Caco-2 (cell line): ENCODE measurements around the gene SMCO4. TPM values are rescaled to one million over a fixed set of nuclear protein-coding genes. Genes with fewer than 3 reads are reported as not detected.

ENCODE experiments used
- BruUV-seq: library from RNA; stranded (reverse); fragments of 400-500 nt; replicated peaks from 2 replicates; lab custom pipeline; 2021; lab: Mats Ljungman, UMichigan
- CTCF ChIA-PET: fragments of 300-600 bp; sonication (Branson Sonifier 250); formaldehyde crosslinking; loops from one replicate; lab custom pipeline; 2022; ENCODE audit warnings: antibody characterized with exemption; lab: Charles Lee
- POLR2A ChIA-PET: fragments of 300-600 bp; sonication (Branson Sonifier 250); formaldehyde crosslinking; loops from one replicate; lab custom pipeline; 2022; ENCODE audit warnings: antibody characterized with exemption; lab: Charles Lee
- DNase-seq, 2 experiments: peaks; one replicate each; pipeline versions ENCODE4 v3.0.0 to v3.0.0-alpha.2; 2020 to 2022
- H3K27me3 ChIP-seq: replicated peaks from 2 replicates; pipeline ENCODE4 v1.6.0; 2011; ENCODE audit warnings: low read length; ENCODE audit not compliant: control insufficient read depth, insufficient read depth
- H3K36me3 ChIP-seq: 2 replicates; pipeline ENCODE4 v1.5.1; 2011; ENCODE audit warnings: low read length; ENCODE audit not compliant: control insufficient read depth, insufficient read depth
- H3K4me1 ChIP-seq: fragments of 250-450 bp; sonication (Bioruptor Pico); 2 replicates; pipeline ENCODE4 v1.5.1; 2020; ENCODE audit warnings: mild to moderate bottlenecking
- H3K4me3 ChIP-seq: 2 replicates; pipeline ENCODE4 v1.5.1; 2011; ENCODE audit warnings: low read depth, mild to moderate bottlenecking, control low read depth, low read length
- H3K9me3 ChIP-seq: fragments of 250-450 bp; sonication (Bioruptor Pico); 2 replicates; pipeline ENCODE4 v1.5.1; 2020; ENCODE audit warnings: mild to moderate bottlenecking, moderate library complexity
- H3K27ac Mint-ChIP-seq: one replicate; pipeline ENCODE4 v1.8.0; 2022; ENCODE audit warnings: mixed read lengths; ENCODE audit not compliant: unreplicated experiment
- H3K27me3 Mint-ChIP-seq: one replicate; pipeline ENCODE4 v1.8.0; 2022; ENCODE audit warnings: mixed read lengths; ENCODE audit not compliant: insufficient read depth, unreplicated experiment
- H3K36me3 Mint-ChIP-seq: one replicate; pipeline ENCODE4 v1.8.0; 2022; ENCODE audit warnings: mild to moderate bottlenecking, mixed read lengths; ENCODE audit not compliant: insufficient read depth, unreplicated experiment
- H3K4me1 Mint-ChIP-seq: one replicate; pipeline ENCODE4 v1.8.0; 2022; ENCODE audit warnings: low read depth, mixed read lengths; ENCODE audit not compliant: unreplicated experiment
- H3K4me3 Mint-ChIP-seq: one replicate; pipeline ENCODE4 v1.8.0; 2022; ENCODE audit warnings: mild to moderate bottlenecking, moderate library complexity, mixed read lengths; ENCODE audit not compliant: unreplicated experiment
- H3K9me3 Mint-ChIP-seq: one replicate; pipeline ENCODE4 v1.8.0; 2022; ENCODE audit warnings: mixed read lengths; ENCODE audit not compliant: unreplicated experiment
- CTCF ChIP-seq, 2 experiments: fragments of 200-600 bp in 1 of 2; IDR thresholded peaks; 1 replicate in 1 of 2; 2 replicates in 1 of 2; pipeline versions ENCODE4 v1.5.1 to v1.8.0; 2011 to 2022; ENCODE audit warnings: antibody characterized with exemption in 1 of 2, control low read depth in 1 of 2, inconsistent platforms in 1 of 2, low read depth in 1 of 2, low read length in 1 of 2, mild to moderate bottlenecking in 1 of 2, moderate library complexity in 1 of 2; ENCODE audit not compliant: insufficient read depth in 1 of 2, severe bottlenecking in 1 of 2, unreplicated experiment in 1 of 2
- intact Hi-C: fragments of 100-400 bp; cut with micrococcal nuclease; formaldehyde crosslinking; loops from one replicate; pipeline ENCODE4 v1.10.0; 2022; ENCODE audit not compliant: unreplicated experiment
- total RNA-seq: library from RNA; stranded (reverse); gene quantifications from 2 replicates; pipeline ENCODE4 v1.2.3, GENCODE V29; 2022

Gene SMCO4
- total RNA-seq, 1 experiment from 2014 or later = 46.3 TPM

- H3K27ac Mint-ChIP-seq = no peak overlapping the region
- no peaks in the 10 kb centered on the region for H3K9me3 Mint-ChIP-seq
- no peaks in the 10 kb centered on the region for H3K27me3 Mint-ChIP-seq
- no peaks in the 10 kb centered on the region for H3K36me3 Mint-ChIP-seq
- Histone ChIP-seq H3K36me3 (no peaks in the 10 kb centered on the region), H3K9me3 (no peaks in the 10 kb centered on the region), H3K4me3 (no peak overlapping the region), H3K4me1 (peaks cover 14% of the 10 kb centered on the region; the same call in 1 of the 2 replicates), H3K27me3 (no peaks in the 10 kb centered on the region)
- peaks cover 32% of the 10 kb centered on the region for H3K4me1 Mint-ChIP-seq
- ChIA-PET CTCF (interaction anchor here (1.5 kb wide), 1 partner anchor 16 kb away, joined by 3 read pairs; no protein-coding TSS in a partner anchor), POLR2A (no interaction called here)
- no peak for DNase-seq
- H3K4me3 Mint-ChIP-seq = no peak overlapping the region
- no peak for TF ChIP-seq CTCF (IDR thresholded peaks at IDR 0.05; ENCODE audit: insufficient read depth in 1 of 2, low read depth in 1 of 2, low read length in 1 of 2, severe bottlenecking in 1 of 2, unreplicated experiment in 1 of 2)
- intact Hi-C loops = loop anchor here (2.0 kb wide), 1 partner anchor 39 kb away; no protein-coding TSS in a partner anchor
- no TSS peak for BruUV-seq
Observed at GRCh38 chr11:93525601-93526345, 17.4 kb downstream of the SMCO4 start.

GRCh38 chr11:93524858-93525257, 18.3 kb downstream of the SMCO4 start:
- Histone ChIP-seq H3K4me3 (no peak overlapping the region), H3K27me3 (no peaks in the 10 kb centered on the region), H3K4me1 (peaks cover 10% of the 10 kb centered on the region; the same call in 1 of the 2 replicates), H3K36me3 (no peaks in the 10 kb centered on the region), H3K9me3 (no peaks in the 10 kb centered on the region)
- peaks cover 23% of the 10 kb centered on the region for H3K4me1 Mint-ChIP-seq
- peak overlapping the region; percentile 29 for H3K27ac Mint-ChIP-seq
- no peaks in the 10 kb centered on the region for H3K36me3 Mint-ChIP-seq
- TF ChIP-seq CTCF (IDR thresholded peaks at IDR 0.05; ENCODE audit: insufficient read depth in 1 of 2, low read depth in 1 of 2, low read length in 1 of 2, severe bottlenecking in 1 of 2, unreplicated experiment in 1 of 2) = no peak
- intact Hi-C loops = no loop called here
- POLR2A ChIA-PET = no interaction called here
- H3K27me3 Mint-ChIP-seq = no peaks in the 10 kb centered on the region
- H3K9me3 Mint-ChIP-seq = no peaks in the 10 kb centered on the region
- CTCF ChIA-PET = interaction anchor here (0.8 kb wide), 1 partner anchor 19 kb away, joined by 3 read pairs; no protein-coding TSS in a partner anchor
- no TSS peak for BruUV-seq
- no peak overlapping the region for H3K4me3 Mint-ChIP-seq
- no peak for DNase-seq

GRCh38 chr11:93524173-93524536, 19.0 kb downstream of the SMCO4 start:
- H3K36me3 ChIP-seq = no peaks in the 10 kb centered on the region
- peaks cover 20% of the 10 kb centered on the region for H3K4me1 Mint-ChIP-seq
- no peaks in the 10 kb centered on the region for H3K36me3 Mint-ChIP-seq
- intact Hi-C loops = no loop called here
- H3K9me3 Mint-ChIP-seq = no peaks in the 10 kb centered on the region
- TF ChIP-seq CTCF (IDR thresholded peaks at IDR 0.05; ENCODE audit: insufficient read depth in 1 of 2, low read depth in 1 of 2, low read length in 1 of 2, severe bottlenecking in 1 of 2, unreplicated experiment in 1 of 2) = no peak
- H3K27me3 ChIP-seq = no peaks in the 10 kb centered on the region
- H3K4me1 ChIP-seq = peaks cover 10% of the 10 kb centered on the region; the same call in 1 of the 2 replicates
- H3K27ac Mint-ChIP-seq = peak overlapping the region; percentile 29
- ChIA-PET CTCF (interaction anchor here (0.8 kb wide), 1 partner anchor 19 kb away, joined by 3 read pairs; no protein-coding TSS in a partner anchor), POLR2A (interaction anchor here (0.6 kb wide), 1 partner anchor 276 kb away, joined by 3 read pairs; no protein-coding TSS in a partner anchor)
- BruUV-seq = no TSS peak
- no peak for DNase-seq
- no peak overlapping the region for H3K4me3 ChIP-seq
- no peak overlapping the region for H3K4me3 Mint-ChIP-seq
- H3K27me3 Mint-ChIP-seq = no peaks in the 10 kb centered on the region
- H3K9me3 ChIP-seq = no peaks in the 10 kb centered on the region
